T-cell (primary cell): ENCODE measurements around the gene TSPEAR. TPM values are rescaled to one million over a fixed set of nuclear protein-coding genes. Genes with fewer than 3 reads are reported as not detected.

ENCODE experiments used
- ATAC-seq, 4 experiments: fragments of 200-7000 bp in 3 of 4; fragments of 150-1000 bp in 1 of 4; cut with Tn5 transposase; replicated peaks in 1 of 4; 1 replicate in 3 of 4; 2 replicates in 1 of 4; pipeline ENCODE4 v1.10.0; 2021; ENCODE audit warnings: moderate library complexity in 3 of 4, mild to moderate bottlenecking in 2 of 4, moderate number of reproducible peaks in 1 of 4
- CTCF ChIA-PET, 2 donors: fragments of 300-600 bp; sonication (Branson Sonifier 250); formaldehyde crosslinking; loops; one replicate each; lab custom pipeline; 2022; ENCODE audit warnings: antibody characterized with exemption in 2 of 2; lab: Charles Lee
- POLR2A ChIA-PET, 2 donors: fragments of 300-600 bp; sonication (Branson Sonifier 250); formaldehyde crosslinking; loops; one replicate each; lab custom pipeline; 2022; ENCODE audit warnings: antibody characterized with exemption in 2 of 2; lab: Charles Lee
- DNase-seq, 35 experiments: peaks; one replicate each; pipeline versions ENCODE4 v3.0.0 to v3.0.0-alpha.2; 2013 to 2023
- H3K27ac ChIP-seq: one replicate; pipeline ENCODE4 v1.5.1; 2013; ENCODE audit warnings: low read length
- H3K27me3 ChIP-seq, 2 experiments: replicated peaks in 1 of 2; 1 replicate in 1 of 2; 2 replicates in 1 of 2; pipeline versions ENCODE4 v1.6.1 to v1.7.0; 2013; ENCODE audit warnings: low read length in 1 of 2, mixed read lengths in 1 of 2; ENCODE audit not compliant: control insufficient read depth in 2 of 2, insufficient read depth in 2 of 2; ENCODE audit errors: extremely low read depth in 1 of 2
- H3K36me3 ChIP-seq, 2 donors: 1 replicate in 1 of 2; 2 replicates in 1 of 2; pipeline versions ENCODE4 v1.6.1 to v1.7.0; 2013; ENCODE audit warnings: low read length in 1 of 2; ENCODE audit not compliant: control insufficient read depth in 2 of 2, insufficient read depth in 1 of 2; ENCODE audit errors: extremely low read depth in 1 of 2
- H3K4me1 ChIP-seq, 2 experiments: 1 replicate in 1 of 2; 2 replicates in 1 of 2; pipeline versions ENCODE4 v1.6.1 to v1.7.0; 2013; ENCODE audit warnings: low read length in 2 of 2, mixed read lengths in 1 of 2; ENCODE audit not compliant: insufficient read depth in 2 of 2, control insufficient read depth in 1 of 2; ENCODE audit errors: extremely low read depth in 1 of 2
- H3K4me3 ChIP-seq, 2 donors: 1 replicate in 1 of 2; 2 replicates in 1 of 2; pipeline versions ENCODE4 v1.5.1 to v1.7.0; 2013; ENCODE audit warnings: mild to moderate bottlenecking in 2 of 2, low read length in 1 of 2, moderate library complexity in 1 of 2; ENCODE audit not compliant: control insufficient read depth in 1 of 2; ENCODE audit errors: extremely low read depth in 1 of 2
- H3K9me3 ChIP-seq: 2 replicates; pipeline ENCODE4 v1.7.0; 2013
- H3K27ac Mint-ChIP-seq, 2 donors: one replicate each; pipeline ENCODE4 v1.8.0; 2020 to 2021; ENCODE audit warnings: mild to moderate bottlenecking in 2 of 2, mixed read lengths in 2 of 2
- H3K27me3 Mint-ChIP-seq, 2 donors: one replicate each; pipeline ENCODE4 v1.8.0; 2021 to 2022; ENCODE audit warnings: mixed read lengths in 2 of 2
- H3K36me3 Mint-ChIP-seq: one replicate; pipeline ENCODE4 v1.8.0; 2021; ENCODE audit warnings: mixed read lengths
- H3K4me1 Mint-ChIP-seq, 3 donors: one replicate each; pipeline ENCODE4 v1.8.0; 2020 to 2022; ENCODE audit warnings: mixed read lengths in 3 of 3, mild to moderate bottlenecking in 1 of 3
- H3K4me3 Mint-ChIP-seq, 3 donors: one replicate each; pipeline ENCODE4 v1.8.0; 2020 to 2022; ENCODE audit warnings: mild to moderate bottlenecking in 3 of 3, mixed read lengths in 3 of 3, moderate library complexity in 3 of 3
- H3K9me3 Mint-ChIP-seq, 3 donors: one replicate each; pipeline ENCODE4 v1.8.0; 2020 to 2022; ENCODE audit warnings: mixed read lengths in 3 of 3
- WGBS: methylation state at CpG from one replicate; pipeline ENCODE4 v1.1.5; 2013; ENCODE audit warnings: missing lambda C conversion rate; ENCODE audit not compliant: insufficient coverage; 5-methylcytosine and 5-hydroxymethylcytosine counted together
- total RNA-seq, 35 experiments: library from RNA in 6 of 35; stranded (reverse) in 6 of 35; fragments of 120-200 nt in 1 of 35; gene quantifications; one replicate each; pipeline versions ENCODE4 v1.2.1 to v1.2.4 and lab custom pipeline; 2013 to 2026

TSPEAR gene
- total RNA-seq, 5 donors from 2014 or later (not counting 1 experiment from before 2014, with no cell fraction given): not detected

DNA sequence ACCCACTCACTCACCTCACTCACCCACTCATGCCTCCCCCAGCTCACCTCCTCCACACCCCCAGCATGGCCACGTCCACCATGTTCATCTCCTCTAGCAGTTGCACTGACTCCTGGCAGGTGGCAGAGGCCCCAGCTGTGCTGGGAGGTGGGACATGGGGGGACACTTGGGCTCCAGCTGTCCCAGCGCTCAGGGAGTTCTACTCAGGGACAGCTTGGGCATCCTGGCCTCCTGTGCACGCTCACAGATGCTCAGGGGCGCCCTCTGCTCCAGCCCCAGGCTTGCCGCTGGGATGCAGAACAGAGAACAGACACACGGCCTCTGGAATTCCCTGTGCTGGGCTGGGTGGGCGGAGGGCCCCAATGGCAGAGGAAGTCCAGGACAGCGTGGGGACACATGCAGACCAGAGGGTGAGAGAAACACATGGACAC, 94.3 kb downstream of the TSPEAR start:
- ATAC-seq (no peak), DNase-seq (no peak)
- Mint-ChIP-seq H3K9me3 (peaks cover 15 to 20% (median 17%) of the 10 kb centered on the region in 3 donors), H3K36me3 (peaks cover 18% of the 10 kb centered on the region), H3K27me3 (no peaks in the 10 kb centered on the region), H3K4me3 (peak overlapping the region in 1 of 3 donors; percentile 46), H3K27ac (peak overlapping the region; percentile 66 to 95), H3K4me1 (peaks cover 46 to 62% (median 58%) of the 10 kb centered on the region in 3 donors)
- Histone ChIP-seq H3K36me3 (no peaks in the 10 kb centered on the region), H3K4me3 (no peak overlapping the region), H3K27ac (peak overlapping the region; percentile 82), H3K9me3 (peaks cover 6% of the 10 kb centered on the region), H3K27me3 (peaks cover 0 to 9% of the 10 kb centered on the region in 2 experiments), H3K4me1 (peaks cover 17 to 43% of the 10 kb centered on the region in 2 experiments)
- ChIA-PET POLR2A (no interaction called here), CTCF (no interaction called here)
- WGBS: 89% methylated on average over 7 of the region's 8 CpGs

DNA sequence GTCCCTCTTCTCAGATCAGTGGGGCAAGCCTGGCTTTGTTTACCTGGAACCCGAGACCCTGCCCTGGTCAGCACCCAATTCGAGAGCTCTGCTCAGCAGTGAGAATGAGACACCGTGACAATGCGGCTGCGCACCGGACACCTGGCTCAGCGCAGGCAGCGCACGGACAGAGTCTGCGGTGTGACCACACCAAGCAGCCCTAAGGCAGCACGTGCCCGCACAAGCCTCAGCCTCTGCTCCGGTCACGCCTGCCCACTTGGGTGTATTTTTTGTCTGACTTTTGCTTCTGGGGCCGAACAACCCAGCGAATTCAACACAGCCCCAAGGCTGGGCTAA, 94.8 kb downstream of the TSPEAR start:
- DNase-seq (no peak), ATAC-seq (no peak)
- ChIA-PET POLR2A (interaction anchor here in 1 of 2 donors (0.5 kb wide), 1 partner anchor 35 kb away, joined by 3 read pairs; no protein-coding TSS in a partner anchor), CTCF (interaction anchor here in 1 of 2 donors (0.6 kb wide), 1 partner anchor 81 kb away, joined by 6 read pairs; no protein-coding TSS in a partner anchor)
- H3K36me3 Mint-ChIP-seq: peaks cover 18% of the 10 kb centered on the region
- H3K9me3 Mint-ChIP-seq: peaks cover 15 to 21% (median 17%) of the 10 kb centered on the region in 3 donors
- Histone ChIP-seq H3K27ac (no peak overlapping the region), H3K36me3 (no peaks in the 10 kb centered on the region), H3K4me1 (peaks cover 17 to 43% of the 10 kb centered on the region in 2 experiments), H3K9me3 (peaks cover 6% of the 10 kb centered on the region), H3K4me3 (no peak overlapping the region), H3K27me3 (peaks cover 0 to 9% of the 10 kb centered on the region in 2 experiments)
- H3K4me1 Mint-ChIP-seq: peaks cover 46 to 62% (median 58%) of the 10 kb centered on the region in 3 donors
- WGBS: 92% methylated on average over 16 of the region's 16 CpGs
- H3K27ac Mint-ChIP-seq: peak overlapping the region; percentile 31 to 71
- peak overlapping the region in 2 of 3 donors; percentile 6 to 46 for H3K4me3 Mint-ChIP-seq
- H3K27me3 Mint-ChIP-seq: no peaks in the 10 kb centered on the region

GRCh38 chr21:44615911-44616590, 95.3 kb downstream of the TSPEAR start:
- Histone ChIP-seq H3K27ac (no peak overlapping the region), H3K27me3 (peaks cover 0 to 9% of the 10 kb centered on the region in 2 experiments), H3K4me1 (peaks cover 17 to 43% of the 10 kb centered on the region in 2 experiments), H3K9me3 (peaks cover 6% of the 10 kb centered on the region), H3K4me3 (no peak overlapping the region), H3K36me3 (no peaks in the 10 kb centered on the region)
- Mint-ChIP-seq H3K27ac (peak overlapping the region; percentile 39 to 71), H3K4me1 (peaks cover 46 to 62% (median 58%) of the 10 kb centered on the region in 3 donors), H3K27me3 (no peaks in the 10 kb centered on the region), H3K36me3 (peaks cover 18% of the 10 kb centered on the region), H3K4me3 (peak overlapping the region in 2 of 3 donors; percentile 6 to 46), H3K9me3 (peaks cover 17 to 26% (median 17%) of the 10 kb centered on the region in 3 donors)
- 60% methylated on average over 8 of the region's 17 CpGs for WGBS
- POLR2A ChIA-PET: interaction anchor here in 1 of 2 donors (0.5 kb wide), 1 partner anchor 36 kb away, joined by 3 read pairs; no protein-coding TSS in a partner anchor
- DNase-seq (no peak), ATAC-seq (no peak)
- CTCF ChIA-PET: interaction anchor here in 1 of 2 donors (0.6 kb wide), 1 partner anchor 81 kb away, joined by 6 read pairs; no protein-coding TSS in a partner anchor

GRCh38 chr21:44615466-44615865, 95.9 kb downstream of the TSPEAR start:
- ChIA-PET CTCF (no interaction called here), POLR2A (no interaction called here)
- Mint-ChIP-seq H3K27me3 (no peaks in the 10 kb centered on the region), H3K27ac (peak overlapping the region in 1 of 2 donors; percentile 71), H3K9me3 (peaks cover 14 to 25% (median 14%) of the 10 kb centered on the region in 3 donors), H3K4me1 (peaks cover 46 to 57% (median 53%) of the 10 kb centered on the region in 3 donors), H3K36me3 (peaks cover 14% of the 10 kb centered on the region), H3K4me3 (peak overlapping the region in 1 of 3 donors; percentile 46)
- no peak overlapping the region for H3K27ac ChIP-seq
- DNase-seq (no peak), ATAC-seq (no peak)
- peaks cover 6% of the 10 kb centered on the region for H3K9me3 ChIP-seq
- 98% methylated on average over 3 of the region's 8 CpGs for WGBS
- H3K4me1 ChIP-seq: peaks cover 17 to 43% of the 10 kb centered on the region in 2 experiments
- H3K27me3 ChIP-seq: peaks cover 0 to 9% of the 10 kb centered on the region in 2 experiments
- H3K36me3 ChIP-seq: no peaks in the 10 kb centered on the region
- no peak overlapping the region for H3K4me3 ChIP-seq

GRCh38 chr21:44614961-44615391, 96.4 kb downstream of the TSPEAR start:
- ChIA-PET CTCF (no interaction called here), POLR2A (no interaction called here)
- DNase-seq (no peak), ATAC-seq (no peak)
- H3K4me1 ChIP-seq: peaks cover 17 to 42% of the 10 kb centered on the region in 2 experiments
- peaks cover 11% of the 10 kb centered on the region for H3K36me3 Mint-ChIP-seq
- no peaks in the 10 kb centered on the region for H3K27me3 Mint-ChIP-seq
- H3K4me3 Mint-ChIP-seq: no peak overlapping the region
- peaks cover 11 to 25% (median 12%) of the 10 kb centered on the region in 3 donors for H3K9me3 Mint-ChIP-seq
- H3K27ac Mint-ChIP-seq: no peak overlapping the region
- peaks cover 5% of the 10 kb centered on the region for H3K9me3 ChIP-seq
- no peak overlapping the region for H3K4me3 ChIP-seq
- peaks cover 0 to 9% of the 10 kb centered on the region in 2 experiments for H3K27me3 ChIP-seq
- H3K27ac ChIP-seq: no peak overlapping the region
- no peaks in the 10 kb centered on the region for H3K36me3 ChIP-seq
- 94% methylated on average over 10 of the region's 28 CpGs for WGBS
- peaks cover 44 to 52% (median 50%) of the 10 kb centered on the region in 3 donors for H3K4me1 Mint-ChIP-seq

DNA sequence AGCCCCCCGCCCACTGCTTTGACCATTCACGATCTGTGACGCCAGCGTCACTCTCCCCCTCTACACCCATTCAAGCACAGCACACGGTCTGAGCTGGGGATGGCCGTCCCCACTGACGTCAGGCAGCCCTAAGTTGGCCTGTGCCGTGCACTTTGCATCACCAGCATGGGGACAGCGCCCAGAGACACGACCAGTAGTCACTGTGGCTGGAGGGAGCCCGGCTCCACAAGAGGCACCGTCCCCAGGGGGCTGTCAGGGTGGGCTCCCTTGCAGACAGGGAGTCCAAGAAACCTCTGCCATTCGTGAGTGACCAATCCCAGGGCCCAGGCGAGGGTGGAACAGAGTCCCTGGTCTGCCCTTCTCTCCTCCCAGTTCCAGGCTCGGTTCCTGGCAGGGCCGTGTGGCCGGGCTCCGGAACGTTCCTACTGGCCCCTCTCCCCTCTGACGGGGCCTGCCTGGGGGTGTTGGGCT, 97.2 kb downstream of the TSPEAR start:
- H3K9me3 ChIP-seq: no peaks in the 10 kb centered on the region
- ChIA-PET CTCF (no interaction called here), POLR2A (no interaction called here)
- Mint-ChIP-seq H3K36me3 (peaks cover 7% of the 10 kb centered on the region), H3K4me1 (peaks cover 36 to 44% (median 42%) of the 10 kb centered on the region in 3 donors), H3K27me3 (no peaks in the 10 kb centered on the region), H3K27ac (no peak overlapping the region), H3K9me3 (peaks cover 10 to 25% (median 14%) of the 10 kb centered on the region in 3 donors), H3K4me3 (no peak overlapping the region)
- H3K36me3 ChIP-seq: no peaks in the 10 kb centered on the region
- peaks cover 15 to 37% of the 10 kb centered on the region in 2 experiments for H3K4me1 ChIP-seq
- WGBS: 85% methylated on average over 14 of the region's 20 CpGs
- ATAC-seq (no peak), DNase-seq (no peak)
- no peak overlapping the region for H3K4me3 ChIP-seq
- peaks cover 0 to 9% of the 10 kb centered on the region in 2 experiments for H3K27me3 ChIP-seq
- no peak overlapping the region for H3K27ac ChIP-seq
